IMR-90 (cell line): Measurements from ENCODE around the gene FUT8. TPM values are rescaled to one million over a fixed set of nuclear protein-coding genes. Genes with fewer than 3 reads are reported as not detected.

ENCODE experiments used
- ATAC-seq: fragments of 200-7000 bp; cut with Tn5 transposase; 2 replicates; pipeline ENCODE4 v1.9.1; 2020; ENCODE audit warnings: low read depth, mild to moderate bottlenecking, moderate library complexity
- BruUV-seq: library from RNA; stranded (reverse); fragments of 400-500 nt; replicated peaks from 2 replicates; lab custom pipeline; 2021; lab: Mats Ljungman, UMichigan
- CTCF ChIA-PET: fragments of 300-600 bp; formaldehyde crosslinking; extraction: SDS; loops from one replicate; lab custom pipeline; 2021; ENCODE audit warnings: antibody characterized with exemption; lab: Yijun Ruan, JAX
- POLR2A ChIA-PET: fragments of 300-600 bp; sonication (Branson Sonifier 250); formaldehyde crosslinking; loops from one replicate; lab custom pipeline; 2022; ENCODE audit warnings: antibody characterized with exemption; ENCODE audit not compliant: unreplicated experiment; lab: Charles Lee
- DNase-seq: peaks from one replicate; pipeline ENCODE4 v3.0.0; 2013
- H2AFZ ChIP-seq: replicated peaks from 2 replicates; pipeline ENCODE3; 2013; ENCODE audit warnings: low read length, mild to moderate bottlenecking; ENCODE audit not compliant: poor library complexity
- H2AK5ac ChIP-seq: 2 replicates; pipeline ENCODE4 v1.6.1; 2013; ENCODE audit warnings: low read depth, low read length, inconsistent platforms
- H2AK9ac ChIP-seq: replicated peaks from 2 replicates; pipeline ENCODE3; 2013; ENCODE audit warnings: mild to moderate bottlenecking, low read depth, low read length, moderate library complexity; ENCODE audit not compliant: poor library complexity
- H2BK120ac ChIP-seq: 2 replicates; pipeline ENCODE4 v1.6.1; 2013; ENCODE audit warnings: low read depth, low read length, inconsistent platforms
- H2BK15ac ChIP-seq: 3 replicates; pipeline ENCODE4 v1.6.1; 2013; ENCODE audit warnings: low read depth, low read length, inconsistent platforms
- H2BK20ac ChIP-seq: 2 replicates; pipeline ENCODE4 v1.6.1; 2013; ENCODE audit warnings: low read depth, mild to moderate bottlenecking, inconsistent platforms, low read length, moderate library complexity
- H2BK5ac ChIP-seq: 2 replicates; pipeline ENCODE4 v1.6.1; 2013; ENCODE audit warnings: mild to moderate bottlenecking, low read depth, low read length, inconsistent platforms; ENCODE audit not compliant: poor library complexity, severe bottlenecking
- H3K14ac ChIP-seq: replicated peaks from 2 replicates; pipeline ENCODE4 v1.6.1; 2013; ENCODE audit warnings: low read depth, low read length, inconsistent platforms
- H3K18ac ChIP-seq: 2 replicates; pipeline ENCODE4 v1.6.1; 2013; ENCODE audit warnings: low read depth, low read length, control low read depth
- H3K23ac ChIP-seq: 2 replicates; pipeline ENCODE4 v1.6.1; 2013; ENCODE audit warnings: low read depth, low read length, inconsistent platforms
- H3K27ac ChIP-seq: 2 replicates; pipeline ENCODE4 v1.5.1; 2013; ENCODE audit warnings: mild to moderate bottlenecking, control low read depth, low read length; ENCODE audit not compliant: insufficient read depth
- H3K27me3 ChIP-seq: 2 replicates; pipeline ENCODE4 v1.6.1; 2013; ENCODE audit warnings: low read length; ENCODE audit not compliant: control insufficient read depth, insufficient read depth
- H3K36me3 ChIP-seq: 2 replicates; pipeline ENCODE4 v1.6.1; 2013; ENCODE audit warnings: low read length, mixed read lengths; ENCODE audit not compliant: control insufficient read depth, insufficient read depth
- H3K4ac ChIP-seq: 2 replicates; pipeline ENCODE4 v1.6.1; 2013; ENCODE audit warnings: low read depth, low read length, inconsistent platforms
- H3K4me1 ChIP-seq: 2 replicates; pipeline ENCODE4 v1.6.1; 2013; ENCODE audit warnings: low read length, mixed read lengths; ENCODE audit not compliant: control insufficient read depth, insufficient read depth
- H3K4me2 ChIP-seq: 2 replicates; pipeline ENCODE4 v1.6.1; 2013; ENCODE audit warnings: low read depth, mild to moderate bottlenecking, control low read depth, low read length, moderate library complexity
- H3K4me3 ChIP-seq: 2 replicates; pipeline ENCODE4 v1.5.1; 2013; ENCODE audit warnings: low read depth, mild to moderate bottlenecking, control low read depth, low read length, moderate library complexity; ENCODE audit not compliant: insufficient read depth
- H3K56ac ChIP-seq: 2 replicates; pipeline ENCODE4 v1.6.1; 2013; ENCODE audit warnings: low read length, inconsistent platforms; ENCODE audit not compliant: insufficient read depth; ENCODE audit errors: extremely low read depth
- H3K79me1 ChIP-seq, 2 experiments: 2 replicates each; pipeline ENCODE4 v1.6.1; 2013; ENCODE audit warnings: low read length in 2 of 2, inconsistent platforms in 1 of 2, low read depth in 1 of 2
- H3K9ac ChIP-seq: 2 replicates; pipeline ENCODE4 v1.6.1; 2013; ENCODE audit warnings: low read depth, low read length, control low read depth
- H3K9me1 ChIP-seq: 2 replicates; pipeline ENCODE4 v1.6.1; 2013; ENCODE audit warnings: low read length, inconsistent platforms; ENCODE audit not compliant: insufficient read depth
- H3K9me3 ChIP-seq: 2 replicates; pipeline ENCODE4 v1.6.1; 2013; ENCODE audit warnings: low read length; ENCODE audit not compliant: control insufficient read depth, insufficient read depth
- H4K20me1 ChIP-seq: 2 replicates; pipeline ENCODE4 v1.6.1; 2013; ENCODE audit warnings: low read length, inconsistent platforms; ENCODE audit not compliant: insufficient read depth
- H4K5ac ChIP-seq: 2 replicates; pipeline ENCODE4 v1.6.1; 2013; ENCODE audit warnings: mild to moderate bottlenecking, low read depth, low read length, control low read depth
- H4K8ac ChIP-seq, 2 experiments: 2 replicates each; pipeline ENCODE4 v1.6.1; 2013; ENCODE audit warnings: low read depth in 2 of 2, low read length in 2 of 2, control low read depth in 1 of 2, inconsistent platforms in 1 of 2
- H4K91ac ChIP-seq: 2 replicates; pipeline ENCODE4 v1.6.1; 2013; ENCODE audit warnings: low read depth, low read length, inconsistent platforms; ENCODE audit not compliant: insufficient read depth
- CEBPB ChIP-seq: IDR thresholded peaks from 2 replicates; pipeline ENCODE4 v1.6.1; 2012; ENCODE audit warnings: low read depth, low read length, improper control_type of control experiment
- NFE2L2 ChIP-seq: fragments of 150-350 bp; IDR thresholded peaks from 2 replicates; pipeline ENCODE4 v1.6.1; 2016; ENCODE audit warnings: low read depth, mild to moderate bottlenecking, low read length
- RFX5 ChIP-seq: IDR thresholded peaks from 2 replicates; pipeline ENCODE4 v1.8.0; 2012; ENCODE audit warnings: low read depth, mild to moderate bottlenecking, low read length, moderate library complexity
- WGBS, 2 experiments: methylation state at CpG; one replicate each; pipeline versions ENCODE4 v1.1.5 to v1.1.7; 2013; ENCODE audit warnings: missing lambda C conversion rate in 2 of 2; ENCODE audit not compliant: insufficient read length in 1 of 2; ENCODE audit errors: extremely low coverage in 2 of 2; 5-methylcytosine and 5-hydroxymethylcytosine counted together
- dilution Hi-C: fragments of 300-500 bp; cut with HindIII; formaldehyde crosslinking; loops from one replicate; pipeline ENCODE4 v1.14.3; 2018; ENCODE audit warnings: low sequenced_read_pairs; ENCODE audit not compliant: unreplicated experiment
- in situ Hi-C: fragments of 300-500 bp; cut with MboI; formaldehyde crosslinking; loops from 3 replicates; pipeline ENCODE4 v1.14.3; 2019; ENCODE audit warnings: low sequenced_read_pairs, inconsistent platforms, mixed read lengths
- intact Hi-C: fragments of 100-400 bp; cut with micrococcal nuclease; formaldehyde crosslinking; loops from 2 replicates; pipeline ENCODE4 v1.10.0; 2022
- polyA plus RNA-seq, 3 experiments: library from polyadenylated mRNA; depleted of rRNA; stranded (reverse); fragments of >200 nt; gene quantifications; 2 replicates each; pipeline ENCODE4 v1.2.3, GENCODE V29; 2012; ENCODE audit warnings: low replicate concordance in 1 of 3
- total RNA-seq: library from RNA; depleted of rRNA; stranded (reverse); fragments of >200 nt; gene quantifications from 2 replicates; pipeline ENCODE4 v1.2.3, GENCODE V29; 2012
- TF ChIP-seq, protein P1 (sequence below): fragments of 150-350 bp; IDR thresholded peaks from 2 replicates; pipeline ENCODE4 v1.6.1; 2017; ENCODE audit warnings: mild to moderate bottlenecking, antibody characterized with exemption, low read length, low read depth

Gene FUT8
- total and polyA plus RNA-seq, 2 of the 4 experiments (the other 2 are of a cell fraction), result 15.6 to 72.9 TPM

- no peak overlapping the region for H3K4me3 ChIP-seq
- peak; percentile 40 for ATAC-seq
- H4K5ac ChIP-seq, result no peak overlapping the region
- H3K14ac ChIP-seq, result 0 out of 2 replicates have a peak overlapping the region, but pooled peaks have one; percentile 31
- H3K4ac ChIP-seq, result 0 out of 2 replicates have a peak overlapping the region, but pooled peaks have one; percentile 40
- H3K4me1 ChIP-seq, result peaks cover 5% of the 10 kb centered on the region
- no peak overlapping the region for H2BK15ac ChIP-seq
- H3K4me2 ChIP-seq, result peak overlapping the region; percentile 57
- H3K36me3 ChIP-seq, result no peaks in the 10 kb centered on the region
- H2AFZ ChIP-seq, result no peak overlapping the region
- peak overlapping the region; percentile 45 for H2BK5ac ChIP-seq
- H2BK20ac ChIP-seq, result no peak overlapping the region
- dilution Hi-C loops, result no loop called here
- H2AK9ac ChIP-seq, result no peak overlapping the region
- H3K27ac ChIP-seq, result no peak overlapping the region
- no peak overlapping the region for H3K56ac ChIP-seq
- no TSS peak for BruUV-seq
- no CpG with 5 or more reads among the region's 4 CpGs for WGBS, 2 experiments
- H3K9ac ChIP-seq, result no peak overlapping the region
- intact Hi-C loops, result no loop called here
- no peak overlapping the region for H2BK120ac ChIP-seq
- H3K9me1 ChIP-seq, result no peaks in the 10 kb centered on the region; the same call in 1 of the 2 replicates
- POLR2A ChIA-PET, result no interaction called here
- no peaks in the 10 kb centered on the region for H3K9me3 ChIP-seq
- no peak overlapping the region; the same call in 1 of the 2 replicates for H3K23ac ChIP-seq
- H4K8ac ChIP-seq, result no peak overlapping the region
- CTCF ChIA-PET, result no interaction called here
- H4K91ac ChIP-seq, result no peak overlapping the region
- H2AK5ac ChIP-seq, result no peak overlapping the region; the same call in 1 of the 2 replicates
- TF ChIP-seq RFX5 (no peak), NFE2L2 (no peak), CEBPB (0 out of 2 replicates have a peak, but pooled peaks have one; percentile 23)
- TF ChIP-seq, protein P1, sequence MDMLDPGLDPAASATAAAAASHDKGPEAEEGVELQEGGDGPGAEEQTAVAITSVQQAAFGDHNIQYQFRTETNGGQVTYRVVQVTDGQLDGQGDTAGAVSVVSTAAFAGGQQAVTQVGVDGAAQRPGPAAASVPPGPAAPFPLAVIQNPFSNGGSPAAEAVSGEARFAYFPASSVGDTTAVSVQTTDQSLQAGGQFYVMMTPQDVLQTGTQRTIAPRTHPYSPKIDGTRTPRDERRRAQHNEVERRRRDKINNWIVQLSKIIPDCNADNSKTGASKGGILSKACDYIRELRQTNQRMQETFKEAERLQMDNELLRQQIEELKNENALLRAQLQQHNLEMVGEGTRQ, result no peak
- H3K79me1 ChIP-seq, result peaks cover 0 to 3% of the 10 kb centered on the region in 2 experiments; a peak in 1 of 4 replicates
- H3K27me3 ChIP-seq, result no peaks in the 10 kb centered on the region
- H4K20me1 ChIP-seq, result no peaks in the 10 kb centered on the region
- no peak overlapping the region for H3K18ac ChIP-seq
- in situ Hi-C loops, result no loop called here
- DNase-seq, result peak; percentile 34
Measured at GRCh38 chr14:65703996-65704395, 291.5 kb downstream of the FUT8 start.
